ENCODE measurements around the gene MICAL2.

DNA sequence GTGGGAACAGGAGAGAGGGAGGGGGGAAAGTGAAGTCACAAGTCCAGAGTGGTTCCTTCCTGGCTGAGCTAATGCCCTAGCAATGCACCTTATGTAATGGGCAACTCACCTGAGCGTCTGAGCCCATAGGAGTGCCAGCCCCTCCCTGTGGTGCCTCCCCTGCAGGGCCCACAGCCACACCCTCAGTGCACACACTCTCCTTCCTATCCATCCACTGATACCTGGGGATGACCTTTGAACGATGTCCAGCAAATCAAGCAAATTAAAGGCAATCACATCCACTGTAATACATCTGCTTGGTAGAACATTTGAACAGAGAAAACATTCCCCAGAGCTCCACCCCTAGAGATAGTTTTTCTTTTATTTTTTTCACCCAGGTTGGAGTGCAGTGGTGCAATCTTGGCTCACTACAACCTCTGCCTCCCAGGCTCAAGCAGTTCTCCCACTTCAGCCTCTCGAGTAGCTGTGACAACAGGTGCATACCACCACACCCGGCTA, 19.6 kb upstream of the MICAL2 start:
- no peak for TF ChIP-seq POLR2A (IDR thresholded peaks at IDR 0.05)
- TF ChIP-seq, protein P1, sequence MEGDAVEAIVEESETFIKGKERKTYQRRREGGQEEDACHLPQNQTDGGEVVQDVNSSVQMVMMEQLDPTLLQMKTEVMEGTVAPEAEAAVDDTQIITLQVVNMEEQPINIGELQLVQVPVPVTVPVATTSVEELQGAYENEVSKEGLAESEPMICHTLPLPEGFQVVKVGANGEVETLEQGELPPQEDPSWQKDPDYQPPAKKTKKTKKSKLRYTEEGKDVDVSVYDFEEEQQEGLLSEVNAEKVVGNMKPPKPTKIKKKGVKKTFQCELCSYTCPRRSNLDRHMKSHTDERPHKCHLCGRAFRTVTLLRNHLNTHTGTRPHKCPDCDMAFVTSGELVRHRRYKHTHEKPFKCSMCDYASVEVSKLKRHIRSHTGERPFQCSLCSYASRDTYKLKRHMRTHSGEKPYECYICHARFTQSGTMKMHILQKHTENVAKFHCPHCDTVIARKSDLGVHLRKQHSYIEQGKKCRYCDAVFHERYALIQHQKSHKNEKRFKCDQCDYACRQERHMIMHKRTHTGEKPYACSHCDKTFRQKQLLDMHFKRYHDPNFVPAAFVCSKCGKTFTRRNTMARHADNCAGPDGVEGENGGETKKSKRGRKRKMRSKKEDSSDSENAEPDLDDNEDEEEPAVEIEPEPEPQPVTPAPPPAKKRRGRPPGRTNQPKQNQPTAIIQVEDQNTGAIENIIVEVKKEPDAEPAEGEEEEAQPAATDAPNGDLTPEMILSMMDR (IDR thresholded peaks at IDR 0.05 in 4 of 5, conservative IDR thresholded peaks at IDR 0.05 in 1 of 5) = no peak

Data from gastrocnemius medialis (tissue), 4 donors.